HG02840 (cell line): ENCODE measurements around the gene SCD5.

Experiments
- ATAC-seq: cut with Tn5 transposase; IDR thresholded peaks from one replicate; pipeline ENCODE4 v1.9.1; 2021; ENCODE audit warnings: mild to moderate bottlenecking, moderate library complexity, moderate number of reproducible peaks; ENCODE audit not compliant: unreplicated experiment, low FRiP score

SCD5 gene

GRCh38 chr4:82797405-82798111 is 1.0 kb downstream of the SCD5 start:
- ATAC-seq = no peak

GRCh38 chr4:82797040-82797404 is 1.6 kb downstream of the SCD5 start:
- no peak for ATAC-seq

GRCh38 chr4:82792912-82793649 is 5.5 kb downstream of the SCD5 start:
- no peak for ATAC-seq

DNA sequence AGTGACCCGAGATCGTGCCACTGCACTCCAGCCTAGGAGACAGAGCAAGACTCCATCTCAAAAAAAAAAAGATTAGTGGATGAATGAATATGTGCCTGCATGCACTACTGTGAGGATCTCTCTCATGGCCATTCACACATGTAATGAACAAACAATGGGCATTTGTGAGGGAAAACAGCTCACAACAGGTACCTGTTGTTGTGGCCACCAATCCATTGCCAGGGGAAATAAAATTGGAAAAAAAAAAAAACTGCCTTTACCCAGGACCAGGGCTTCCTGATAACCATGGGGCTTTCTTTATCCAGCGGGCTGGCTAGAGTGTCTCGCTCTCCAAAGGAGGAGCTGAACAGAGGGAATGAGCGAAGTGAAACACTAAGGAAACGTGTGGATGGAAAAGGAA is 7.4 kb downstream of the SCD5 start:
- no peak for ATAC-seq

GRCh38 chr4:82790060-82790660 is 8.4 kb downstream of the SCD5 start:
- no peak for ATAC-seq

DNA sequence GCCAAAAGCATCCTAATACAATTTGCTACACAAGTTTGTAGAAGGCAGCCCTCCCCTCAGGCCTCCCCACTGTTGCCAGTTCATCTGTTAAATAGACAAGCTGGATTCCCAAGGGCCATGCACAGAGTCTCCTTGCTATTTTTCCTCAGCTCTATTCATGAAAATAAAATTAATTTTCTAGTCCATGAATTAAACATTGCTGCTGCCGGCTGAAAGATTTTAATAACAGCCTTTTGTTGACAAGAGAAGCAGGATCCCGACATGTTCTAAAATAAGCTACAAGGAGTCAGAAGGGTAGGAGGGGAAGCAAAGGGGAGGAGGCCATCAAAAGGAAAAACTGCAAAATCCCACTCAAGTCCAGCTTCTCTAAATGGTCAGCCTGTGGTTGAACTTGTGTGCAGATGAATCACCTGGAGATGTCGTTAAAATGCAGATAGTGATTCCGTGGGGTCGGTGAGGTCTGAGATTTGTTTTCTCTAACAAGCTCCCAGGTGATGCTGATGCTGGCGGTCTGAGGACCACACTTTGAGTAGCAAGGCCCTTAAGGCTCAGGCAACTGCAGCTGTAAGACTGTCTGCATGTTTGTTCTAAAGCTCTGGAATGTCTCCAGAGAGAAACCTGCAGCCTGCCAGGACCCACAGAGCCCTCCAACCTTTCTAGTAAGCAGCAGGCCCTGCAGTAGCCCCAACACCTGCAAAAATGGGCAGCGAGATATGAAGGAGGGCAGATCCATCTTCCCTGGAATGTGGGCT is 9.4 kb downstream of the SCD5 start:
- no peak for ATAC-seq

DNA sequence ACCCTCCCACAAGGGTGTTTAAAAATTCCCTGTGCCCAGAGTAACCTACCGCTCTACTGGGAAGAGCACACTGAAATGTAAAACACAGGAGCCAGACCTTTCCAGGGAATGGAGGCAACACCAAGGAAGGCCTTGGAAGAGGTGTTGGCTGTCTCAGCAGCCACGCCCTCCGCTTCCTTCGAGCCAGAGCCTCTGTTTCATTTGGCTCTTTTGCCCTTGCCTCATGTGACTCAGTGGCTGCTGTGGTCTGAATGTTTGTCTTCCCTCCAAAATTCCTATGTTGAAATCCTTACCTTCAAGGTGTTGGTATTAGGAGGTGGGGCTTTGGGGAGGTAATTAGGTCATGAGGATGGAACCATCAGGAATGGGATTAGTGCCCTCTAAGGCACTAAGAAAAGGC is 11.3 kb downstream of the SCD5 start:
- no peak for ATAC-seq

DNA sequence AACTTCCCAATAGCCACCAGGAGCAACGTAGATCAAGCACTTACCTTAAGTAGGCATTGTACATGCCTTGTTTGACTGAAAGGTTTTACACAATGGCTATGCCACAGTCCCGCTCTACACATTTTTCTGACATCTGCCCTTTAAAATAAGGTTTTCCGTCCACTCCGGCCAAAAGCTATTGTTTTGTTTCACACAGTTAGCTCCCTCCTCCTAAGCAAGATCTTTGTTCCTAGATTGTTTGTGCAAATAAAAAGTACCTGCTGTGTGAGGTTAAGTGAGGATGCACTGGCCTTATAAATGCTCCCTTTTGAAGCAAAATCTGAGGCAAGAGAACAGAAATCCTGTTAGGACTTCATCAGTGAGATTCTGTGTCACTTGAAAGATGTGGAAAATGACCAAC is 11.8 kb downstream of the SCD5 start:
- no peak for ATAC-seq

GRCh38 chr4:82785611-82786400 is 12.8 kb downstream of the SCD5 start:
- no peak for ATAC-seq

DNA sequence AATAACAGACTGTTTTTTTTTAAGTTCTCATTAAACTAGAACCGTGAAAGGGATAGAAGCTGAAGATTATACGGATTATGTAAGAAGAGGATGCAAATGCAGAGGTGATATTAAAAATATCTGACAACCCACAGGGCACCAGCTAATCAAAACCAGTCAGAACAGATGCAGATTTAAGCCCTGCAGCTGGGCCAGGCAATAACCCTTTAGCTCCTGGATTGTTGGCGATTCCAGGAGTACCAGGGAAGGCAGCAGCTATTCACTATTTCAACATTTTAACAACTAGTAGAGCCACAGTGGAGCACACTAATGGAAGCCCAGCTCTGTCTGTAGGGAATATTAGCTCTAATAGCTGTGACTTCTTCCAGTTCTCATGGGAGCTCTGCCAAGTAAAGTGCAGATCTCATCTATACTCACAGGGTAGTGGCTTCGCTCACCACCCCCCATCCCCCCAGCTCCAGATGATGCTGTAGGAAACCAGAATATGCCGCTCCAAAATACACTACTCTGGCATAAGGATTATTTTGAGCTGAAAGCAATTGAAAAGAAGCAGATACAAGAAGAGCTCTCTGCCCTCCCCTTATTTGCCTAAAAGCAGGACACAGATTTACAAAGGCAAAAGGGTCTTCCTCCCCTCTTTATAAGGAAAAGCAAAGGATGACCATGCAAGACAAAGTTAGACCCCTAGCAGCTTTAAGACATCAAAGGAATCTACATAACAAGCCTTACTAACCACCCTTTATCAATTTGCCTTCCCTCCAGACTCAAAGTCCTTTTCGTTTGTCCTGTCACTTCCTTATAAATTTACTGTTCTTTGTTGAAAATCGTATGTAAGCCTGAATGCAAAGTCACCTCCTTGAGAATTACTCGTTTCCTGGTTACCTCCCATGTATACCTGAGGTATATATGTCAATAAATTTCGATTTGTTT is 13.7 kb downstream of the SCD5 start:
- no peak for ATAC-seq

DNA sequence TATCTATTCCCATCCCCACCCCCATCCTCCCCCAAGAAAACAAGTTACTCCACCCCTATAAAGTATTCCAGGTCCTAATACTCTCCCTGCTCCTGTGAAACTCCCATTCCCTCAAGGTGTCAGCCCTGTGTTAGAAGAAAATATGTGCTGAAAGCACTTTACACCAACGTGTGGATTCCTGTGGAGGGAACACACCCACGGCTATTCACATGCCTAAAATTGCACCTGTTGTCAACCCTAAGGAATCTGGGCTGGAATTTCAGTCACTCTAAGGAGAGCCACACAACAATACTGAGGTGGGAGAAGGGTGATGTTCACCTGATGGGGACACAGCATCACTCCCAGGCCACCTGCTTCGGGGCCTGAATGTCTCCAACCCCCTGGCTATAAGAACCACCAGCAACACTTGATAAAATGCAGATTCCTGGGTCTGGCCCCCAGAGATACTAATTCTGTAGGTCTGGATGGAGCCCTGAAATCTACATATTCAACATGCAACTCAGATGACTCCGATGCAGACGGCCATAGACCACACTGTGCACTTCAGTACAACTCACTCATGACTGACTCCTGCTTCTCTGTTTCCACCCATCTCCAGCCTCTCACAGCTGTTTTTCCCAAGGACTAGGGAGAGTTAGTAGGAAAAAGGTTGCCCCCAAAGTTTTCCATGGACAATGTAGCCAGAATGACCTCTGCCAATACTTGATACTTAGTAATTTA is 15.8 kb downstream of the SCD5 start:
- no peak for ATAC-seq

DNA sequence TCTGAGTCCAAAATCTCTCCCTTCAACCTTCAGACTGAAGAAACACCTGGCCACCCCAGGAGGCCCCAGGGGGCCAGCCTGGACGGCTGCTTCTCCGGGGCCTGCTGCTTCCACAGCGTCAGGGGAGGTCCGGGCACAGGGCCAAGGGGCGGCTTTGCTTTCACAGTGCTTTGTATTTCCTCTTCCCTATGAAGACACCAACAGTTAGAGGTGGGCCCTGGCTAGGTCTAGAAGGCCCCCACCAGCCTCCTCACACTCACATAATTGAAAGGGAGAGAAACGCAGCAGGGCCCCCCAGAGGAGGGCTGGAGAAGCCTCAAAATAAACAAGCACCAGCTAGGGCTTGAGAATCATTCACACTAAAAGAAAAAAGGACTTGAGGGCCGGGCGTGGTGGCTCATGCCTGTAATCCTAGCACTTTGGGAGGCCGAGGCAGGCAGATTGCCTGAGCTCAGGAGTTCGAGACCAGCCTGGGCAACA is 17.8 kb downstream of the SCD5 start:
- ATAC-seq = no peak

DNA sequence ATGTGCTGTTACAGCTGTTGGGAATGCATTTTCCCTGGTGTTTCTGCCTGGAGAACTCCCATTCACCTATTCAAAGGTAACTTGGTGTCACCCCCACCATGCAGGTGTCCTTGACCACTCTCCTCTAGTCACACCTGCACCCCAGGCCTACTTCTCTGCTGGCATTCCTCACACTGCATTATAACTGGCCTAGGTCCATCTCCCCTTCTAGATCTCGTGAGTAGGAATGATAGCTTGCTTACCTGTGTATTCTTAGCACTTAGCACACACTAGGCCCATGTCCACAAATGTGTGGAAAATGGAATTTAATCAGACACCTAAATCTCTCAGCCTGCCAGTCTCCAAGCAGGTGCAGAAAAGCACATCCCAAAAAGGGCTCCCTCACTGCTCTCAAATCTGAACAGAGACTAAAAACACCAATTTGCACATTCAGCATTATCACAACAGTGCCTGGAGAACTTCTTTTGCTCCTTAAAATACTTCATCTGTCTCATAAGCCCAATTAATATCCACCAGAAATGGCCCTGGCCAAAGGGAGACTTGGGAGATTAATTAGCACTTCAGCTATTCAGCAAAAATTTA is 18.3 kb downstream of the SCD5 start:
- ATAC-seq = no peak

DNA sequence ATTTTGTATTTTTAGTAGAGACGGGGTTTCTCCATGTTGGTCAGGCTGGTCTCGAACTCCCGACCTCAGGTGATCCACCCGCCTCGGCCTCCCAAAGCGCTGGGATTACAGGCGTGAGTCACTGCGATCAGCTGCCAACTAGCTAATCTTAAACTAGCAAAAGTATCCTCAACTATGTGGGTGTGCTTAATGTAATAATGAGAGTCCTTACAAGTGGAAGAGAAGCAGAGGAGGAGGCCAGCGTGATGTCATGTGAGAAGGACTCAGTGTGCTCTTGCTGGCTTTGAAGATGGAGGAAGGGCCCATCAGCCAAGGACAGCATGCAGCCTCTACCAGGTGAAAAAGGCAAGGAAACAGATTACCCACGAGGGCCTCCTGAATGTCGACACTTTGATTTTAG is 19.6 kb downstream of the SCD5 start:
- no peak for ATAC-seq

- no peak for ATAC-seq
These were observed 20.6 kb downstream of the SCD5 start for GRCh38 chr4:82777857-82778525.

DNA sequence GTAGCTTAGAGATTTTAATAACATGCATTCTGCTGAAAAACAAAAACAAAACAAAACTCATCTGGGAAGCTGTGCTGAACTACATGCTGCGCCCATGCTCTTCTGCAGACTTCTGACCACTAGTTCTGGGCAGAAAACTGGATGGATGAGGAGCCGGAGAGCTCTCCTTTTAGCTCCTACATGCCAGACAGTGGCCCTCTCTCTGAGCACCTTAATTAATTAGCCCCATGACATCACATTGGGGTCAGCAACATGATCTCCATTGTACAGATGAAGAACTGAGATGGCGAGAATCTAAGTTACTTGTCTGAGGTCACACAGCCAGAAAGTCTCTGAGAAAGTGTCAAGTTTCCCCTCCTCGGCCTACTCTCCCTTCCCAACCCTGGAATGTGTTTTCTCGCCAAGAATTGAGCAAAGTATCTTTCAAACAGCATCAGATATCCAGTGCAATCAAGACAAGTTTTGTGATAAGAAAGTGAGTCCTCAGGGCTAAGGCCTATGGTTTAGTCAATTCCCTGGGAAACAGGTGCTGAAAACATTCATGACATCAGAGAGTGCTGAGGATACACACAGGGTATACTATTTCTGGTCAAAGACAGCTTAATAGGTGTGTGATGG is 21.6 kb downstream of the SCD5 start:
- ATAC-seq = no peak

DNA sequence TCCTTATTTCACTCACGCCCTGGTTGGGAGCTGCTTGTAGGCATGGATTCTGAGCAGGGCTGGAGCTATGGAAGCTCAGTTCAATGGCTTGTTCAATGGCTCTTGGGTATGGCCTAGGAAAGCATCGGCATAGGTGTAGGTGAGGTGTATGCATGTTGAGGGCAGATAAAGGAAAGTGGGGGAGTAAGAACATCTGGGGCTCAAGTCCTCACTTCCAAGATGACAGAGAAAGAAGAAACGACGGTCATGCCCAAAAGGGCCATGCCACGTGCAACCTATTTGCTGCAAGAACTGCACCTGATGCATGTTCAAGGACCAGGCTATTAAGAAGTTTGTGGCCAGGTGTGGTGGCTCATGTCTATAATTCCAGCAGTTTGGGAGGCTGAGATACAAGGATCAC is 23.4 kb downstream of the SCD5 start:
- ATAC-seq = no peak
